CD4-positive, alpha-beta memory T cell (primary cell): ENCODE results near the gene NGF. TPM values are rescaled to one million over a fixed set of nuclear protein-coding genes. Genes with fewer than 3 reads are reported as not detected.

Experiments used
- CTCF ChIA-PET: fragments of 350-600 bp; sonication (Branson Sonifier 250); formaldehyde crosslinking; loops from one replicate; lab custom pipeline; 2021; ENCODE audit warnings: inconsistent platforms; ENCODE audit not compliant: partially characterized antibody; lab: Charles Lee
- POLR2A ChIA-PET: fragments of 350-600 bp; sonication (Branson Sonifier 250); formaldehyde crosslinking; loops from one replicate; lab custom pipeline; 2021; ENCODE audit not compliant: partially characterized antibody; lab: Charles Lee
- DNase-seq, 5 donors: peaks; one replicate each; pipeline versions ENCODE4 v3.0.0 to v3.0.0-alpha.2; 2020 to 2022; ENCODE audit warnings: mixed read lengths in 1 of 5
- H3K27ac ChIP-seq: one replicate; pipeline ENCODE4 v1.7.0; 2013; ENCODE audit warnings: low read depth, low read length
- H3K27me3 ChIP-seq: 2 replicates; pipeline ENCODE4 v1.7.0; 2013; ENCODE audit warnings: mild to moderate bottlenecking, low read length, moderate library complexity; ENCODE audit not compliant: insufficient read depth
- H3K36me3 ChIP-seq: 2 replicates; pipeline ENCODE4 v1.7.0; 2013; ENCODE audit warnings: mild to moderate bottlenecking, low read length, moderate library complexity; ENCODE audit not compliant: insufficient read depth
- H3K4me1 ChIP-seq: 2 replicates; pipeline ENCODE4 v1.7.0; 2013; ENCODE audit warnings: mild to moderate bottlenecking, low read length, moderate library complexity; ENCODE audit not compliant: insufficient read depth
- H3K4me3 ChIP-seq, 2 donors: one replicate each; pipeline ENCODE4 v1.7.0; 2013; ENCODE audit warnings: low read length in 2 of 2, mild to moderate bottlenecking in 1 of 2
- H3K9me3 ChIP-seq, 2 donors: one replicate each; pipeline ENCODE4 v1.7.0; 2013; ENCODE audit warnings: low read length in 2 of 2, control low read depth in 1 of 2; ENCODE audit not compliant: control insufficient read depth in 1 of 2
- H3K27ac Mint-ChIP-seq, 7 donors: one replicate each; pipeline ENCODE4 v1.8.0; 2020 to 2021; ENCODE audit warnings: mixed read lengths in 7 of 7, mild to moderate bottlenecking in 6 of 7, inconsistent platforms in 3 of 7, moderate library complexity in 3 of 7
- H3K27me3 Mint-ChIP-seq, 2 donors: one replicate each; pipeline ENCODE4 v1.8.0; 2020 to 2021; ENCODE audit warnings: mixed read lengths in 2 of 2
- H3K36me3 Mint-ChIP-seq, 2 donors: one replicate each; pipeline ENCODE4 v1.8.0; 2020 to 2021; ENCODE audit warnings: mixed read lengths in 2 of 2, inconsistent platforms in 1 of 2, mild to moderate bottlenecking in 1 of 2
- H3K4me1 Mint-ChIP-seq, 4 donors: one replicate each; pipeline ENCODE4 v1.8.0; 2020 to 2021; ENCODE audit warnings: mixed read lengths in 4 of 4, mild to moderate bottlenecking in 1 of 4
- H3K4me3 Mint-ChIP-seq, 8 donors: one replicate each; pipeline ENCODE4 v1.8.0; 2020 to 2021; ENCODE audit warnings: mixed read lengths in 8 of 8, mild to moderate bottlenecking in 7 of 8, moderate library complexity in 6 of 8, inconsistent platforms in 3 of 8
- H3K9me3 Mint-ChIP-seq, 8 donors: one replicate each; pipeline ENCODE4 v1.8.0; 2020 to 2021; ENCODE audit warnings: mixed read lengths in 8 of 8, mild to moderate bottlenecking in 5 of 8, inconsistent platforms in 3 of 8, moderate library complexity in 1 of 8
- intact Hi-C: fragments of 100-400 bp; cut with micrococcal nuclease; formaldehyde crosslinking; loops from one replicate; pipeline ENCODE4 v1.15.1; 2023
- polyA plus RNA-seq, 2 donors: library from polyadenylated mRNA; unstranded; fragments of 300-500 nt; fragmentation: Illumina TruSeq; gene quantifications; one replicate each; pipeline ENCODE4 v1.2.3, GENCODE V29; 2021
- total RNA-seq, 2 experiments: library from RNA; stranded (reverse); gene quantifications; one replicate each; pipeline ENCODE4 v1.2.3, GENCODE V29; 2021

Gene NGF
- total and polyA plus RNA-seq, 4 experiments from 2014 or later: not detected

DNA sequence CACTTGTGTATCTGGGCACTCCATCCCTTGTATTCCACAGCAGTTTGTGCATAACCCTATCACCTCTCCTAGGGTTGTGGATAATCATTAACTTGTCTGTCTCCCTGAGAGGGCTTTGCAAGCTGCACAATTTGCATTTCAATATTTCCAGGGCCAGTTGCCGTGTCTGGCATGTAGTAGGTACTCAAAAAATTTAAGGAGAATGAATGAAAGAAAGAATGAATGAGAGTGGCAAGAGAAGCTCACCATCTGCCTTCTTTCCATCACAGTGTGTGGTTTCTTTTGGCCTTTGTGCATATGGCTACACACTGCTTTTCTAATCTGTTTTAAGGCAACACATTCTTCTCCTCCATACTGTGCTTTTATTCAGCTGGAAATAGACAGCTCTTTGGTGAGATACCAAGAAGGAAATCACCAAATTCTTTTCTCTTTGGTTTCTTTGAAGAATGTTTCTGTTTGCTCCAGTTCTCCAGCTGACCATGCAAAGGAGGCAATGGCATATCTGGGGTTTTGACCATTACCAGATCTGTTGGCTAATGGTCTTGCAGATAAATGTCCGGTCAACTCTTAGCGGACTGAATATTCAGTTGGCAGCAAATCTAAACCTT, 49.4 kb downstream of the NGF start:
- H3K4me3 Mint-ChIP-seq: no peak overlapping the region
- H3K9me3 Mint-ChIP-seq: peaks cover 0 to 3% (median 0%) of the 10 kb centered on the region in 8 donors
- no peaks in the 10 kb centered on the region for H3K4me1 Mint-ChIP-seq
- DNase-seq: no peak
- H3K9me3 ChIP-seq: no peaks in the 10 kb centered on the region
- H3K27me3 Mint-ChIP-seq: peaks cover 8 to 10% of the 10 kb centered on the region in 2 donors
- no peaks in the 10 kb centered on the region for H3K36me3 ChIP-seq
- H3K36me3 Mint-ChIP-seq: no peaks in the 10 kb centered on the region
- ChIA-PET CTCF (no interaction called here), POLR2A (no interaction called here)
- H3K27me3 ChIP-seq: no peaks in the 10 kb centered on the region
- H3K27ac ChIP-seq: no peak overlapping the region
- intact Hi-C loops: no loop called here
- H3K4me1 ChIP-seq: no peaks in the 10 kb centered on the region
- no peak overlapping the region for H3K27ac Mint-ChIP-seq
- H3K4me3 ChIP-seq: no peak overlapping the region

GRCh38 chr1:115286431-115287205, 51.4 kb downstream of the NGF start:
- Mint-ChIP-seq H3K27ac (no peak overlapping the region), H3K4me1 (no peaks in the 10 kb centered on the region), H3K9me3 (peaks cover 0 to 3% (median 0%) of the 10 kb centered on the region in 8 donors), H3K36me3 (no peaks in the 10 kb centered on the region), H3K27me3 (peaks cover 9 to 11% of the 10 kb centered on the region in 2 donors), H3K4me3 (no peak overlapping the region)
- no peak for DNase-seq
- CTCF ChIA-PET: no interaction called here
- Histone ChIP-seq H3K9me3 (no peaks in the 10 kb centered on the region), H3K4me1 (no peaks in the 10 kb centered on the region), H3K27me3 (no peaks in the 10 kb centered on the region), H3K36me3 (no peaks in the 10 kb centered on the region), H3K4me3 (no peak overlapping the region), H3K27ac (no peak overlapping the region)
- POLR2A ChIA-PET: no interaction called here
- intact Hi-C loops: no loop called here

DNA sequence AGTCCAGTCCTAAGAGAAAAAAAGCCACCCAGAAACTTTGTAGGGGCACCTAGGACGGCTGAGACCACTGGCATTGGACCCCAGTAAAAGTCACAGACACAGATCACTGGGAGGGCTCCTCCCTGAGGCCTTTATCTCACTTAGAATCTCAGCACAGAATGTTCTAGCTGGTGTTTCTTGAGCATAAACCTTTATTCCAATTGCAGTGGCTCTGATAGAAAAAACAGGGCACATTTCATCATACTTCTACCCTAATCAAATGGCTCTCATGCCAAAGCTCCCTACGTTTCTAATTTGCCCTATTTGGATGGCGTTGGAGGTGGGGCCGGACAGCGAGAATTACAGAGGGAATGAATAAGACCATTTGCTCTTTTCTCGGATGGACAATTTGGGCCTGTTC, 53.8 kb downstream of the NGF start:
- CTCF ChIA-PET: no interaction called here
- no peaks in the 10 kb centered on the region for H3K27me3 ChIP-seq
- H3K4me1 ChIP-seq: no peaks in the 10 kb centered on the region
- intact Hi-C loops: no loop called here
- Mint-ChIP-seq H3K4me3 (no peak overlapping the region), H3K36me3 (no peaks in the 10 kb centered on the region), H3K27me3 (peaks cover 4 to 12% of the 10 kb centered on the region in 2 donors), H3K4me1 (peaks cover 0 to 4% (median 1%) of the 10 kb centered on the region in 4 donors), H3K9me3 (peaks cover 0 to 2% (median 0%) of the 10 kb centered on the region in 8 donors), H3K27ac (no peak overlapping the region)
- DNase-seq: no peak
- no peaks in the 10 kb centered on the region for H3K36me3 ChIP-seq
- no peak overlapping the region for H3K4me3 ChIP-seq
- POLR2A ChIA-PET: no interaction called here
- no peak overlapping the region for H3K27ac ChIP-seq
- no peaks in the 10 kb centered on the region for H3K9me3 ChIP-seq

DNA sequence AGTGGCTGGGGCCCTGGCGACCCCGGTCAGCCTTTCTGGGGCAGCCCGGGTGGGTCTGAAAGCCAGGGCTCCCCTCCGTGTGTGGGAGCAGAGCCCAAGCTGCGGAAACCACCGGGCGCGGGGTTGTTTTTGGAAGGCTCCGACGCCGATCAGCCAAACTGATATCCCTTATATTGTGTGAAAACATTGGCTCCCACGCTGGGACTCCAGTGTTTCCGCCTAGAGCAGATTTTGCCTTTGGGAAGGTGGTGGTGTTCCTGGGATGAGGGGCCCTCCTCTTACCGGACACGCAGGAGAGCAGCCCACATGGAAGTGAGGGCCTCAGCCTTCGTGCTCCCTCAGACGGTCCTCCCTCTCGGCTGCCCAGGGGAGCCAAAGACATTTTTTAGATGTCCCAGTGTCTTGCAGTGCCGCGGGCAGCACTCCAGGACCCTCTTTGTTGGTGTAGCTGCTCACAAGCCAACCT, 54.3 kb downstream of the NGF start:
- H3K4me3 Mint-ChIP-seq: no peak overlapping the region
- Histone ChIP-seq H3K4me3 (no peak overlapping the region), H3K4me1 (no peaks in the 10 kb centered on the region), H3K27ac (no peak overlapping the region), H3K27me3 (no peaks in the 10 kb centered on the region), H3K9me3 (no peaks in the 10 kb centered on the region), H3K36me3 (no peaks in the 10 kb centered on the region)
- peaks cover 0 to 4% (median 1%) of the 10 kb centered on the region in 4 donors for H3K4me1 Mint-ChIP-seq
- DNase-seq: no peak
- peaks cover 4 to 16% of the 10 kb centered on the region in 2 donors for H3K27me3 Mint-ChIP-seq
- H3K27ac Mint-ChIP-seq: no peak overlapping the region
- ChIA-PET POLR2A (no interaction called here), CTCF (no interaction called here)
- H3K9me3 Mint-ChIP-seq: peaks cover 0 to 2% (median 0%) of the 10 kb centered on the region in 8 donors
- H3K36me3 Mint-ChIP-seq: no peaks in the 10 kb centered on the region
- intact Hi-C loops: no loop called here

DNA sequence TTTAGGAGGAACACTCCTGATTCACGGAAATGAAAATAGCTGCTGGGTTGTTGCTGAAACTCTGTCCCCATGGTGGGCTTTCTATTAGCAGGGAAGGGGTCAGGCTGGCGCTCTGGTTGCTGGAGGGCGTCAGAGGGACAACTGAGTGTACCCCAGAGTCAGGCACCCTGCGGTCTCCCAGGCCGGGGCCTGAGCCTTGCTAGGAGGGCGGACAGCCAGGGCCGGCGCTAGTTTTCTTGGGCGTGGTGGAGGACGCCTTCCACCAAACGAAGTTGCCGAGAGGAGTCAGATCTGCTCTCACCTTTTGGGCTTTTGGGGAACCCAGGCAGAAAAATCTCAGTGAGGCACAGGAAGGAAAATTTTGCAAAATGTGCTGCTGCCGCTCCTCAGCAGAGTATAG, 54.8 kb downstream of the NGF start:
- no peaks in the 10 kb centered on the region for H3K4me1 ChIP-seq
- Mint-ChIP-seq H3K9me3 (peaks cover 0 to 2% (median 0%) of the 10 kb centered on the region in 8 donors), H3K36me3 (no peaks in the 10 kb centered on the region), H3K4me1 (peaks cover 0 to 4% (median 1%) of the 10 kb centered on the region in 4 donors), H3K27me3 (peaks cover 4 to 16% of the 10 kb centered on the region in 2 donors), H3K27ac (no peak overlapping the region), H3K4me3 (no peak overlapping the region)
- ChIA-PET POLR2A (no interaction called here), CTCF (no interaction called here)
- H3K9me3 ChIP-seq: no peaks in the 10 kb centered on the region
- H3K27me3 ChIP-seq: no peaks in the 10 kb centered on the region
- H3K4me3 ChIP-seq: no peak overlapping the region
- intact Hi-C loops: no loop called here
- H3K27ac ChIP-seq: no peak overlapping the region
- no peak for DNase-seq
- H3K36me3 ChIP-seq: no peaks in the 10 kb centered on the region

- ChIA-PET POLR2A (no interaction called here), CTCF (no interaction called here)
- no peaks in the 10 kb centered on the region for H3K36me3 ChIP-seq
- no peaks in the 10 kb centered on the region for H3K27me3 ChIP-seq
- no peak overlapping the region for H3K27ac ChIP-seq
- peaks cover 4 to 16% of the 10 kb centered on the region in 2 donors for H3K27me3 Mint-ChIP-seq
- H3K4me1 ChIP-seq: no peaks in the 10 kb centered on the region
- no peak overlapping the region for H3K4me3 Mint-ChIP-seq
- H3K4me3 ChIP-seq: no peak overlapping the region
- peaks cover 0 to 4% (median 1%) of the 10 kb centered on the region in 4 donors for H3K4me1 Mint-ChIP-seq
- no peaks in the 10 kb centered on the region for H3K9me3 ChIP-seq
- no peak for DNase-seq
- peaks cover 0 to 2% (median 0%) of the 10 kb centered on the region in 8 donors for H3K9me3 Mint-ChIP-seq
- intact Hi-C loops: no loop called here
- no peak overlapping the region for H3K27ac Mint-ChIP-seq
- H3K36me3 Mint-ChIP-seq: no peaks in the 10 kb centered on the region
These were observed 55.2 kb downstream of the NGF start for GRCh38 chr1:115282807-115283208.

DNA sequence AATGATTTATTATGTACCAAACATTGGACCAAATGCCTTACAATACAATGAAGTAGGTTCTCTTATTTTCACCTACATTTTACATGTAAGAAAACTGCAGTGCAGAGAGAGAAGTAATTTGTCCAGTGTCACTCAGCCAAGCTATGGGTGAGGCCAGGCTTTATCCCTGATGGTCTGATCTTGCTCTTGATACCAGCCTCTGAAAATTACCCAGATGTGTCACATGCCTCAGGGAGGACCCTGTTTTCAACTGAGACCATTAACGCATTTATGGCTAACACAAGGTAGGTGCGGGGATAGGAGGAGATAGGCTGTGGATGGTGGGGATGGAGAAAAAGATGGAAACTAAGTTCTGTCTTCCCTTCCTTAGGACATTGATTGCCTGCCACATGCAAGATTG, 56.9 kb downstream of the NGF start:
- Histone ChIP-seq H3K9me3 (no peaks in the 10 kb centered on the region), H3K4me3 (no peak overlapping the region), H3K36me3 (no peaks in the 10 kb centered on the region), H3K27me3 (no peaks in the 10 kb centered on the region), H3K4me1 (no peaks in the 10 kb centered on the region), H3K27ac (no peak overlapping the region)
- H3K27me3 Mint-ChIP-seq: peaks cover 4 to 14% of the 10 kb centered on the region in 2 donors
- H3K4me3 Mint-ChIP-seq: no peak overlapping the region
- no peaks in the 10 kb centered on the region for H3K36me3 Mint-ChIP-seq
- peaks cover 0 to 6% (median 0%) of the 10 kb centered on the region in 8 donors for H3K9me3 Mint-ChIP-seq
- peaks cover 0 to 4% (median 1%) of the 10 kb centered on the region in 4 donors for H3K4me1 Mint-ChIP-seq
- no peak for DNase-seq
- intact Hi-C loops: no loop called here
- POLR2A ChIA-PET: no interaction called here
- CTCF ChIA-PET: no interaction called here
- no peak overlapping the region for H3K27ac Mint-ChIP-seq
